Thyroid gland (tissue), 4 donors: ENCODE results near the gene PTPRN2. TPM values are rescaled to one million over a fixed set of nuclear protein-coding genes. Genes with fewer than 3 reads are reported as not detected.

Experiments
- DNase-seq, 2 donors: peaks; one replicate each; pipeline ENCODE4 v3.0.0-alpha.2; 2019
- H3K27ac ChIP-seq, 3 donors: fragments of 200-600 bp; sonication (generic); 1 replicate in 2 of 3; 2 replicates in 1 of 3; pipeline ENCODE4 v1.5.1; 2016 to 2019; ENCODE audit warnings: mild to moderate bottlenecking in 1 of 3, moderate library complexity in 1 of 3
- H3K27me3 ChIP-seq: fragments of 200-600 bp; sonication (generic); one replicate; pipeline ENCODE4 v1.5.1; 2019
- H3K36me3 ChIP-seq, 2 donors: fragments of 200-600 bp; sonication (generic); one replicate each; pipeline ENCODE4 v1.5.1; 2016 to 2019
- H3K4me1 ChIP-seq, 2 donors: fragments of 200-600 bp; sonication (generic); one replicate each; pipeline ENCODE4 v1.5.1; 2017 to 2019
- H3K4me3 ChIP-seq, 3 donors: fragments of 200-600 bp; sonication (generic); replicated peaks in 1 of 3; 1 replicate in 2 of 3; 2 replicates in 1 of 3; pipeline ENCODE4 v1.5.1; 2016; ENCODE audit warnings: mild to moderate bottlenecking in 1 of 3
- H3K9me3 ChIP-seq: fragments of 200-600 bp; sonication (generic); one replicate; pipeline ENCODE4 v1.5.1; 2017
- POLR2A ChIP-seq, 2 donors: fragments of 450-650 bp; IDR thresholded peaks; one replicate each; pipeline ENCODE4 v1.6.1; 2017; ENCODE audit warnings: antibody characterized with exemption in 2 of 2, mild to moderate bottlenecking in 2 of 2, moderate library complexity in 1 of 2
- WGBS, 2 donors: methylation state at CpG; one replicate each; pipeline ENCODE4 v1.1.5; 2017; 5-methylcytosine and 5-hydroxymethylcytosine counted together
- intact Hi-C: fragments of 100-400 bp; cut with DNase I; formaldehyde crosslinking; loops from one replicate; pipeline ENCODE4 v1.15.1; 2023
- total RNA-seq, 4 donors: library from RNA; depleted of rRNA; stranded (reverse); fragments of >200 nt; gene quantifications; one replicate each; pipeline ENCODE4 v1.2.3, GENCODE V29; 2016
- TF ChIP-seq, protein P1 (sequence below), 6 experiments: fragments of 200-600 bp in 3 of 6; fragments of 450-650 bp in 3 of 6; sonication (generic) in 3 of 6; IDR thresholded peaks; one replicate each; pipeline ENCODE4 v1.5.1; 2016 to 2019; ENCODE audit warnings: antibody characterized with exemption in 6 of 6, mild to moderate bottlenecking in 2 of 6, inconsistent platforms in 1 of 6, moderate library complexity in 1 of 6

The PTPRN2 gene
- total RNA-seq, 4 donors from 2014 or later = 4.2 to 9.9 (median 7.7) TPM

DNA sequence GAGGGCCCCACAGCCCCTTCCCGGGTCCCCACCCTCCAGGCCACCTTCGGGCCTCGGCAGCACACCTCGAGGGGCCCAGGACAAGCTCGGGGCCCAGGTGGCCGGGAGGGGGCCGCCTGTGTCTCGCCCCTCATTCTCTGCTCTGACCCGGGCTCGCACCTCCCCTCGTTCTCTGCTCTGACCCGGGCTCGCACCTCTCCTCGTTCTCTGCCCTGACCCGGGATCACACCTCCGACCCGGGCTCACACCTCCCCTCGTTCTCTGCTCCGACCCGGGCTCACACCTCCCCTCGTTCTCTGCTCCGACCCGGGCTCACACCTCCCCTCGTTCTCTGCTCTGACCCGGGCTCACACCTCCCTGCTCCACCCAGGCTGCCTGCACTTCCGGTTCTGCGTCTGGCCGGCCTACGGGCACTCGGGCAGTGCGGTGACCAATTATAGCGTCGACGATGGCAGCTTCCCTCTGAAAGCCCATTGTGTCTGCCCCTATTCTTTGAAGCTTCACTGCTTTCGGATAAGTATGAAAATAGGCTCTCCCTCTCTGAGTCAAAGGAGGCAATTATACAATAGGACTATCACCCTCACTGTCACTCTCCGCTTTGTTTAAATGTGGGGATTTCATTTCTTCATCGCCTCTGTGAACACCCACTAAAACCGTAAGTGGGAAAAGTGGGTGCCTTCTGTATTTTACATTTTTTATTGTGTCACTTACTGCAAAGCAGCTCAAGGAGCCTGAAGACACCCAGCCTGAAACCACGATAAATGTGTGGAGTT is 793.5 kb downstream of the PTPRN2 start:
- no peak for DNase-seq
- no peak overlapping the region for H3K27ac ChIP-seq
- no peaks in the 10 kb centered on the region for H3K36me3 ChIP-seq
- WGBS, 2 donors = 75 to 76% methylated on average over 39 of the region's 39 CpGs
- H3K4me3 ChIP-seq = no peak overlapping the region
- no peaks in the 10 kb centered on the region for H3K27me3 ChIP-seq
- TF ChIP-seq, protein P1, sequence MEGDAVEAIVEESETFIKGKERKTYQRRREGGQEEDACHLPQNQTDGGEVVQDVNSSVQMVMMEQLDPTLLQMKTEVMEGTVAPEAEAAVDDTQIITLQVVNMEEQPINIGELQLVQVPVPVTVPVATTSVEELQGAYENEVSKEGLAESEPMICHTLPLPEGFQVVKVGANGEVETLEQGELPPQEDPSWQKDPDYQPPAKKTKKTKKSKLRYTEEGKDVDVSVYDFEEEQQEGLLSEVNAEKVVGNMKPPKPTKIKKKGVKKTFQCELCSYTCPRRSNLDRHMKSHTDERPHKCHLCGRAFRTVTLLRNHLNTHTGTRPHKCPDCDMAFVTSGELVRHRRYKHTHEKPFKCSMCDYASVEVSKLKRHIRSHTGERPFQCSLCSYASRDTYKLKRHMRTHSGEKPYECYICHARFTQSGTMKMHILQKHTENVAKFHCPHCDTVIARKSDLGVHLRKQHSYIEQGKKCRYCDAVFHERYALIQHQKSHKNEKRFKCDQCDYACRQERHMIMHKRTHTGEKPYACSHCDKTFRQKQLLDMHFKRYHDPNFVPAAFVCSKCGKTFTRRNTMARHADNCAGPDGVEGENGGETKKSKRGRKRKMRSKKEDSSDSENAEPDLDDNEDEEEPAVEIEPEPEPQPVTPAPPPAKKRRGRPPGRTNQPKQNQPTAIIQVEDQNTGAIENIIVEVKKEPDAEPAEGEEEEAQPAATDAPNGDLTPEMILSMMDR (IDR thresholded peaks at IDR 0.05) = no peak
- TF ChIP-seq POLR2A (IDR thresholded peaks at IDR 0.05) = no peak
- no peaks in the 10 kb centered on the region for H3K9me3 ChIP-seq
- H3K4me1 ChIP-seq = no peaks in the 10 kb centered on the region
- intact Hi-C loops = no loop called here

- no peaks in the 10 kb centered on the region for H3K27me3 ChIP-seq
- WGBS, 2 donors = 63 to 72% methylated on average over 10 of the region's 10 CpGs
- no peaks in the 10 kb centered on the region for H3K36me3 ChIP-seq
- intact Hi-C loops = no loop called here
- H3K4me1 ChIP-seq = no peaks in the 10 kb centered on the region
- TF ChIP-seq, protein P1 (IDR thresholded peaks at IDR 0.05) = no peak
- TF ChIP-seq POLR2A (IDR thresholded peaks at IDR 0.05) = no peak
- H3K27ac ChIP-seq = no peak overlapping the region
- DNase-seq = no peak
- no peak overlapping the region for H3K4me3 ChIP-seq
- H3K9me3 ChIP-seq = no peaks in the 10 kb centered on the region
Measured at GRCh38 chr7:157793087-157793353, 794.6 kb downstream of the PTPRN2 start.

DNA sequence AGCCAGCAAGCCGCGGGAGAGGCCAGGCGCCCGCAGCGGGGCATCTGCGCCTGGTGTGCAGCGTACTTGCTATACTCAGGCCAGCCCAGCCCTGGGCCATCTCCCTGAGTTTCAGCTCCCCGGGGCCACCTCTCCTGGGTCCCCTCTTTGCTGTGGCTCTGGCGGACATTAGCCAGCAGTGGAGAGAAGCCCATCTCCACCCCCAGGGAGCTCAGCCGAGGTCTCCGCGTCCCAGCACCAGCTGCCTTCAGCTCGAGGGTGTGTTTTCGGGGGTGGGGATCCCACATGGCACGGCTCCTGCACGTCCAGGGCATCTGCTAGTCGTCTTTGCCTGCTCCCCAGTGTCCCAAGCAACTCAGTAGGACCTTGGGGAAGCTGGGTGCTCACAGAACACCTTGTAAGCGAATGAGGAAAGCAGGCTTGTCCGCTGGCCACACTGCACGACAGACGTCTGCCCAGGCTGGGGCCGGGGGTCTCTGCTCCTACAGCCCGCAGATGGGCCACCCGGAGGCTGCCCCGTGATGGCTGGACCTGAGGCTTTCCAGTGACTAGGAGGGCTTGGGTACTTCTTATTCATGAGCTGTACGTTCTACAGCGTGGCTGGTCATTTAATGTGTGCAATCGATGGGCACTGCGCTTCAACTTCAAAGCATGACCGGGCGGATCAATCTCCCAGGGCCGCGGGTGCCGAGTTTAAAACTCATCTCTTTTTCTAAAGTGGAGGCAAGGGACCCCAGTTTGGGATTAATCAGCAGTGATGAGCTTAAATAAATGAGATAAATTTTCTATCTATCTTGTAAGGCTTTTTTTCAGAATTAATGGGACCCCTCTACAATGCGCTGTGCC is 795.2 kb downstream of the PTPRN2 start:
- 87 to 91% methylated on average over 15 to 22 of the region's 35 CpGs for WGBS, 2 donors
- no peaks in the 10 kb centered on the region for H3K9me3 ChIP-seq
- intact Hi-C loops = no loop called here

GRCh38 chr7:157791666-157792065 is 796.0 kb downstream of the PTPRN2 start:
- Histone ChIP-seq H3K27me3 (no peaks in the 10 kb centered on the region), H3K36me3 (no peaks in the 10 kb centered on the region), H3K4me3 (no peak overlapping the region), H3K27ac (no peak overlapping the region), H3K4me1 (no peaks in the 10 kb centered on the region), H3K9me3 (no peaks in the 10 kb centered on the region)
- 90 to 94% methylated on average over 16 of the region's 16 CpGs for WGBS, 2 donors
- no peak for TF ChIP-seq POLR2A (IDR thresholded peaks at IDR 0.05)
- TF ChIP-seq, protein P1 (IDR thresholded peaks at IDR 0.05) = no peak
- intact Hi-C loops = no loop called here
- DNase-seq = no peak

More for the DNA sequence above, 795.2 kb downstream of the PTPRN2 start:
- TF ChIP-seq, protein P1 (IDR thresholded peaks at IDR 0.05) = no peak
- TF ChIP-seq POLR2A (IDR thresholded peaks at IDR 0.05) = no peak
- H3K4me1 ChIP-seq = no peaks in the 10 kb centered on the region
- no peak for DNase-seq
- no peak overlapping the region for H3K4me3 ChIP-seq
- no peaks in the 10 kb centered on the region for H3K36me3 ChIP-seq
- H3K27ac ChIP-seq = no peak overlapping the region
- no peaks in the 10 kb centered on the region for H3K27me3 ChIP-seq

- Histone ChIP-seq H3K4me1 (no peaks in the 10 kb centered on the region), H3K36me3 (no peaks in the 10 kb centered on the region), H3K9me3 (no peaks in the 10 kb centered on the region), H3K4me3 (no peak overlapping the region), H3K27me3 (no peaks in the 10 kb centered on the region), H3K27ac (no peak overlapping the region)
- intact Hi-C loops = no loop called here
- no peak for TF ChIP-seq POLR2A (IDR thresholded peaks at IDR 0.05)
- TF ChIP-seq, protein P1 (IDR thresholded peaks at IDR 0.05) = no peak
- DNase-seq = no peak
- WGBS, 2 donors = 90 to 91% methylated on average over 22 of the region's 23 CpGs
Measured at GRCh38 chr7:157791261-157791660, 796.4 kb downstream of the PTPRN2 start.
